Body of pancreas (tissue), 4 donors: ENCODE measurements around the gene DYNC2H1. TPM values are rescaled to one million over a fixed set of nuclear protein-coding genes. Genes with fewer than 3 reads are reported as not detected.

Experiments
- ATAC-seq: fragments of 150-250 bp; one replicate; pipeline ENCODE4 v1.9.1; 2016
- DNase-seq, 4 donors: peaks; one replicate each; pipeline ENCODE4 v3.0.0-alpha.2; 2019
- H3K27ac ChIP-seq, 4 donors: fragments of 200-600 bp; sonication (generic); 1 replicate in 3 of 4; 2 replicates in 1 of 4; pipeline versions ENCODE4 v1.5.1 to v1.6.1; 2016 to 2019; ENCODE audit warnings: mild to moderate bottlenecking in 1 of 4, mixed read lengths in 1 of 4, moderate library complexity in 1 of 4
- H3K27me3 ChIP-seq, 2 donors: fragments of 200-600 bp; sonication (generic); one replicate each; pipeline ENCODE4 v1.6.0; 2016; ENCODE audit warnings: mild to moderate bottlenecking in 1 of 2
- H3K36me3 ChIP-seq, 2 donors: fragments of 200-600 bp; sonication (generic); replicated peaks in 1 of 2; 2 replicates each; pipeline ENCODE4 v1.5.1; 2016; ENCODE audit warnings: low read depth in 2 of 2; ENCODE audit not compliant: insufficient read depth in 1 of 2
- H3K4me1 ChIP-seq: fragments of 200-600 bp; sonication (generic); one replicate; pipeline ENCODE4 v1.6.0; 2016
- H3K4me3 ChIP-seq, 2 donors: fragments of 200-600 bp; sonication (generic); 1 replicate in 1 of 2; 2 replicates in 1 of 2; pipeline ENCODE4 v1.5.1; 2016 to 2019
- H3K9me3 ChIP-seq, 3 donors: fragments of 200-600 bp; sonication (generic); 1 replicate in 2 of 3; 2 replicates in 1 of 3; pipeline ENCODE4 v1.5.1; 2016
- POLR2A ChIP-seq, 3 donors: fragments of 450-650 bp; IDR thresholded peaks; one replicate each; pipeline ENCODE4 v1.6.1; 2016; ENCODE audit warnings: antibody characterized with exemption in 3 of 3, mild to moderate bottlenecking in 2 of 3
- WGBS, 2 donors: methylation state at CpG; one replicate each; pipeline ENCODE4 v1.1.5; 2017; 5-methylcytosine and 5-hydroxymethylcytosine counted together
- intact Hi-C: fragments of 100-400 bp; cut with DNase I; formaldehyde crosslinking; loops from one replicate; pipeline ENCODE4 v1.15.1; 2023
- total RNA-seq, 2 donors: library from RNA; depleted of rRNA; stranded (reverse); fragments of >200 nt; gene quantifications; one replicate each; pipeline ENCODE4 v1.1.0, GENCODE V29; 2016
- TF ChIP-seq, protein P1 (sequence below), 7 experiments: fragments of 450-650 bp in 4 of 7; fragments of 200-600 bp in 3 of 7; sonication (generic) in 3 of 7; IDR thresholded peaks; one replicate each; pipeline ENCODE4 v1.5.1; 2016 to 2019; ENCODE audit warnings: antibody characterized with exemption in 7 of 7

DYNC2H1 gene
- total RNA-seq, 2 donors from 2014 or later, result 12.2 to 19.5 TPM

DNA sequence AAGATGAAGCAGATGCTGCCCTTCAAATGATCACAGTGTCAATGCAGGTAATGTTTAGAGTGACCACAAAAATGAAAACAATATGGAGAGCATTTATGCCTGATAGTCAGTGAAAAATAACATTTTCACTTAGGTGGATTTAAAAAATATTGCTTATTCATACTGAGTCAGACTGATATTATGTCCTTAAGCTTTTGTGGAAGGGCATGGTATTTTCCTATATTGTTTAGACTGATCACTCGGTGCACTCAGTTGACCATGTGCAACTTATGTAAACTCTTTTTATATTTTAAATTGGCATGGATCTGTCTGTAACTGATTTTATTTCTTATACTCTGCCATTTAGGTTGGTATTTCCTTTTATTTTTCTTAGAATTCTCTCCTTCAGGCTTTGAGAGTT lies 106.6 kb downstream of the DYNC2H1 start:
- H3K4me1 ChIP-seq, result peaks cover 6% of the 10 kb centered on the region
- H3K4me3 ChIP-seq, result no peak overlapping the region
- no peaks in the 10 kb centered on the region for H3K27me3 ChIP-seq
- WGBS, 2 donors, result 89 to 96% methylated on average over 1 of the region's 1 CpG
- H3K36me3 ChIP-seq, result no peaks in the 10 kb centered on the region
- H3K9me3 ChIP-seq, result no peaks in the 10 kb centered on the region
- H3K27ac ChIP-seq, result no peak overlapping the region
- TF ChIP-seq, protein P1, sequence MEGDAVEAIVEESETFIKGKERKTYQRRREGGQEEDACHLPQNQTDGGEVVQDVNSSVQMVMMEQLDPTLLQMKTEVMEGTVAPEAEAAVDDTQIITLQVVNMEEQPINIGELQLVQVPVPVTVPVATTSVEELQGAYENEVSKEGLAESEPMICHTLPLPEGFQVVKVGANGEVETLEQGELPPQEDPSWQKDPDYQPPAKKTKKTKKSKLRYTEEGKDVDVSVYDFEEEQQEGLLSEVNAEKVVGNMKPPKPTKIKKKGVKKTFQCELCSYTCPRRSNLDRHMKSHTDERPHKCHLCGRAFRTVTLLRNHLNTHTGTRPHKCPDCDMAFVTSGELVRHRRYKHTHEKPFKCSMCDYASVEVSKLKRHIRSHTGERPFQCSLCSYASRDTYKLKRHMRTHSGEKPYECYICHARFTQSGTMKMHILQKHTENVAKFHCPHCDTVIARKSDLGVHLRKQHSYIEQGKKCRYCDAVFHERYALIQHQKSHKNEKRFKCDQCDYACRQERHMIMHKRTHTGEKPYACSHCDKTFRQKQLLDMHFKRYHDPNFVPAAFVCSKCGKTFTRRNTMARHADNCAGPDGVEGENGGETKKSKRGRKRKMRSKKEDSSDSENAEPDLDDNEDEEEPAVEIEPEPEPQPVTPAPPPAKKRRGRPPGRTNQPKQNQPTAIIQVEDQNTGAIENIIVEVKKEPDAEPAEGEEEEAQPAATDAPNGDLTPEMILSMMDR (IDR thresholded peaks at IDR 0.05), result no peak
- no peak for TF ChIP-seq POLR2A (IDR thresholded peaks at IDR 0.05)
- DNase-seq (no peak), ATAC-seq (no peak)
- intact Hi-C loops, result no loop called here

DNA sequence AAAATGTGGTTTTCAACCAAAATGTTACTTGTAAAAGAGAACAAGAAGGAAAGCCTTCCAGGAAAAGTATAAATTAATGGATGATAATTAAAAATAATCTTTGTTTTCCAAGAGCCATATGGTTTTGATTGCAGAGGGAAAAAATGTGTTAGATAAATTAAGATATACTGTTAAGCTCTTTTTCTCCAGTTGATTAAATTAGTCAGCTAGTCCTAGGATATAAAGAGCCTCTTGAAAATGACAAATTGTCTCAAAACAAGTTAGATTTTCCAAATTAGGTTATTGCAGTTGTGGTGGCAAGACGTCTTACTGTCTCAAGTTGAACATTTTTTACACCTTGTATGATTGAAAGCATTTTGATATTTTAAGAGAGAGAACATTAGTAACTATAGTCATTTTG lies 110.9 kb downstream of the DYNC2H1 start:
- intact Hi-C loops, result no loop called here
- ATAC-seq (no peak), DNase-seq (no peak)
- H3K9me3 ChIP-seq, result no peaks in the 10 kb centered on the region
- H3K4me3 ChIP-seq, result no peak overlapping the region
- peaks cover 0 to 2% of the 10 kb centered on the region in 2 donors for H3K36me3 ChIP-seq
- H3K27ac ChIP-seq, result no peak overlapping the region
- H3K4me1 ChIP-seq, result peaks cover 6% of the 10 kb centered on the region
- 76 to 91% methylated on average over 1 of the region's 1 CpG for WGBS, 2 donors
- TF ChIP-seq POLR2A (IDR thresholded peaks at IDR 0.05), result no peak
- TF ChIP-seq, protein P1 (IDR thresholded peaks at IDR 0.05), result no peak
- H3K27me3 ChIP-seq, result no peaks in the 10 kb centered on the region

GRCh38 chr11:103222806-103223205 lies 113.6 kb downstream of the DYNC2H1 start:
- DNase-seq (peak; percentile 10 to 37 (median 24)), ATAC-seq (no peak)
- Histone ChIP-seq H3K4me3 (no peak overlapping the region), H3K9me3 (no peaks in the 10 kb centered on the region), H3K27ac (no peak overlapping the region), H3K36me3 (peaks cover 0 to 2% of the 10 kb centered on the region in 2 donors), H3K4me1 (peaks cover 6% of the 10 kb centered on the region), H3K27me3 (no peaks in the 10 kb centered on the region)
- intact Hi-C loops, result no loop called here
- no peak for TF ChIP-seq POLR2A (IDR thresholded peaks at IDR 0.05)
- TF ChIP-seq, protein P1 (IDR thresholded peaks at IDR 0.05), result no peak
- 6 to 17% methylated on average over 3 of the region's 3 CpGs for WGBS, 2 donors

DNA sequence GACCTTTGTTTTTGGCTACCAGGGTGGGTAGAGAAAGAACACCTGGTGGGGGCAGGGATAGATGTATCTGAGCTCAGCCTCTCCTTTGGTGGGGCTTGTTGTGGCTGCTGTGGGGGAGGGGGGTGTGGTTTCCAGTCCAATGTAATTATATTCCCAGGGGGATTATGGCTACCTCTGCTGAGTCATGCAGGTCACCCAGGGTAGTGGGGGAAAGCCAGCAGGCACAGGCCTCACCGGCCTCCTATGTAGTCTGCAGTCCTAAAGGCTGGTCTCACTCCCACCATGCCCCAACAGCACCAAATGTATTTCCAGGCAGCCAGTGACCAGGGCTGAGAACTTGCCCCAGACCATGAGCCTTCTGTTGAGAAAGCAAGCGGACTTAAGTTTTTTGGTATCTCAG lies 119.6 kb downstream of the DYNC2H1 start:
- ATAC-seq, result no peak
- Histone ChIP-seq H3K4me3 (no peak overlapping the region), H3K9me3 (no peaks in the 10 kb centered on the region), H3K27me3 (no peaks in the 10 kb centered on the region), H3K4me1 (no peaks in the 10 kb centered on the region), H3K27ac (no peak overlapping the region), H3K36me3 (peaks cover 0 to 2% of the 10 kb centered on the region in 2 donors)
- WGBS, 2 donors, result 100% methylated on average over 1 to 2 of the region's 2 CpGs
- DNase-seq, result no peak
- TF ChIP-seq POLR2A (IDR thresholded peaks at IDR 0.05), result no peak
- TF ChIP-seq, protein P1 (IDR thresholded peaks at IDR 0.05), result no peak
- intact Hi-C loops, result no loop called here

- TF ChIP-seq, protein P1 (IDR thresholded peaks at IDR 0.05), result no peak
- no peak for TF ChIP-seq POLR2A (IDR thresholded peaks at IDR 0.05)
- Histone ChIP-seq H3K4me3 (no peak overlapping the region), H3K27me3 (no peaks in the 10 kb centered on the region), H3K4me1 (no peaks in the 10 kb centered on the region), H3K36me3 (no peaks in the 10 kb centered on the region), H3K9me3 (no peaks in the 10 kb centered on the region), H3K27ac (no peak overlapping the region)
- no peak for ATAC-seq
- 49 to 62% methylated on average over 2 of the region's 2 CpGs for WGBS, 2 donors
- intact Hi-C loops, result no loop called here
- DNase-seq, result no peak
These were observed 125.7 kb downstream of the DYNC2H1 start for GRCh38 chr11:103234974-103235373.
